Psoas muscle (tissue), 8 donors: ENCODE measurements around the gene GRK5. TPM values are rescaled to one million over a fixed set of nuclear protein-coding genes. Genes with fewer than 3 reads are reported as not detected.

ENCODE experiments used
- ATAC-seq, 4 donors: fragments of 200-7000 bp; cut with Tn5 transposase; one replicate each; pipeline ENCODE4 v1.9.1; 2020; ENCODE audit warnings: moderate library complexity in 3 of 4, mild to moderate bottlenecking in 2 of 4
- DNase-seq, 2 donors: peaks; one replicate each; pipeline ENCODE4 v3.0.0-alpha.2; 2020
- H3K27ac ChIP-seq: fragments of 200-600 bp; one replicate; pipeline ENCODE4 v1.8.0; 2022
- H3K27me3 ChIP-seq, 3 donors: fragments of 200-600 bp in 1 of 3; one replicate each; pipeline versions ENCODE4 v1.6.1 to v1.8.0; 2013 to 2022; ENCODE audit warnings: low read length in 2 of 3, mild to moderate bottlenecking in 2 of 3, moderate library complexity in 1 of 3; ENCODE audit not compliant: insufficient read depth in 3 of 3
- H3K36me3 ChIP-seq, 2 donors: fragments of 200-600 bp in 1 of 2; one replicate each; pipeline versions ENCODE4 v1.6.1 to v1.8.0; 2013 to 2022; ENCODE audit warnings: low read depth in 1 of 2, mild to moderate bottlenecking in 1 of 2, moderate library complexity in 1 of 2; ENCODE audit not compliant: insufficient read depth in 1 of 2
- H3K4me1 ChIP-seq: fragments of 200-600 bp; one replicate; pipeline ENCODE4 v1.8.0; 2022
- H3K4me3 ChIP-seq: fragments of 200-600 bp; one replicate; pipeline ENCODE4 v1.8.0; 2022; ENCODE audit warnings: mild to moderate bottlenecking
- H3K9me3 ChIP-seq: fragments of 200-600 bp; one replicate; pipeline ENCODE4 v1.8.0; 2022
- WGBS, 3 donors: extraction: QIAGEN DNeasy Blood & Tissue Kit; methylation state at CpG; one replicate each; pipeline versions ENCODE4 v1.1.6 to v1.1.7; 2013; 5-methylcytosine and 5-hydroxymethylcytosine counted together
- intact Hi-C, 2 donors: fragments of 100-400 bp; cut with DNase I; formaldehyde crosslinking; loops; one replicate each; pipeline versions ENCODE4 v1.11.0 to v1.14.2; 2022
- polyA plus RNA-seq, 3 donors: library from polyadenylated mRNA; stranded (reverse); fragments of 200-250 nt; gene quantifications; one replicate each; pipeline ENCODE4 v1.2.3, GENCODE V29; 2013
- total RNA-seq, 4 donors: library from RNA; stranded (reverse); fragmentation: NEBNext Ultra II Directional in 2 of 4; extraction: Animal tissue kit (Norgen Biotek cat#: 25700) in 2 of 4; gene quantifications; one replicate each; pipeline versions ENCODE4 v1.2.1 to v1.2.4, GENCODE V29; 2021 to 2023
- TF ChIP-seq, protein P1 (sequence below): fragments of 200-600 bp; IDR thresholded peaks from one replicate; pipeline ENCODE4 v1.8.0; 2022; ENCODE audit warnings: antibody characterized with exemption
- donor health status: healthy with polysubstance abuse.
- donor health status: DM: no; HTN: no; CAD: no; lungs with moderate emphysema.
- donor health status: Bipolar disorder and iron deficiency.
- donor health status: healthy.
- donor health status: DM: yes; HTN: yes; CAD: no.
- donor health status: DM: no; HTN: no; CAD: no.
- donor health status: DM: no; HTN: no; CAD: no.
- donor health status: DM: yes; HTN: yes; CAD: no.

The GRK5 gene
- total and polyA plus RNA-seq, 7 donors, result 7.0 to 15.5 (median 8.0) TPM

DNA sequence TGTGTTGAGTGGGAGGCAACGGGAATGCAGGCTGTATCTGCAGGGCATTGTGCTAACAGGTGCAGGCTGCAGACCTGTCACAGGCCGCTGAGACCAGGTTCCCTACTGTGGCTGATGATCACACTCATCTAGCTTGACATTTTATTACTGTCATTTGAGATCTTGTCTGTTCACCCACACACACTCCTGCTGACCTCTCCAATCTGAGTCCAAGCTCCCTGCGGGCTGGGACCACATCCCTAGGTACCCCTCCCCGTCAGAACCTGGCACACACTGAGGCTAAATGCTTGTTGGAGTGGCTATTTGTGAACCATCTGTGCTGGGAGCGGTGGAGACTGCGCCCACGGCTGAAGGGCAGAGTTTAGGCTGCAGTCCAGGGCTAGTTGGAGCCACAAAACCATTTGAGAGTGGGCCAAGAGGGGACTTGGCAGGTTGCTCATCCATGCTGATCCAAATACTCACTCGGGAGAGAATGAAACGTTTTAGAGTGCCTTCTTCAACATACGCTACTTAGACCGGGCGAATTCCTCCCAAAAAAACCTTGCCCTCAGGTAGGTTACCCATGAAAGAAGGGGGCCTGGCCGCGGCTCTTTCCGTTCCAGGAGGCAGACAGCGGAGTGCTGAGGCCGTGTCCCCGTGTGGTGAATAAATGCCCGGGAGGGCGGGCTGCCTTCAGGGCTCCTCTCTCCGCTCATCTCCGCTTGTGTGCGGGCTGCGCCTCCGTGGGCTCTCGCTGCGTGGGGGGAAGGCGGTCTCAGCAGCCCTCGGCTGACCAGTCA lies 170.8 kb downstream of the GRK5 start:
- Histone ChIP-seq H3K36me3 (no peaks in the 10 kb centered on the region), H3K9me3 (no peaks in the 10 kb centered on the region), H3K4me1 (peaks cover 10% of the 10 kb centered on the region), H3K27ac (peak overlapping the region; percentile 91), H3K27me3 (no peaks in the 10 kb centered on the region), H3K4me3 (peak overlapping the region; percentile 67)
- ATAC-seq, result peak; percentile 69 to 85 (median 73)
- no peak for DNase-seq
- WGBS, 3 donors, result 29 to 38% (median 31%) methylated on average over 28 to 29 of the region's 29 CpGs
- intact Hi-C loops, result no loop called here
- TF ChIP-seq, protein P1, sequence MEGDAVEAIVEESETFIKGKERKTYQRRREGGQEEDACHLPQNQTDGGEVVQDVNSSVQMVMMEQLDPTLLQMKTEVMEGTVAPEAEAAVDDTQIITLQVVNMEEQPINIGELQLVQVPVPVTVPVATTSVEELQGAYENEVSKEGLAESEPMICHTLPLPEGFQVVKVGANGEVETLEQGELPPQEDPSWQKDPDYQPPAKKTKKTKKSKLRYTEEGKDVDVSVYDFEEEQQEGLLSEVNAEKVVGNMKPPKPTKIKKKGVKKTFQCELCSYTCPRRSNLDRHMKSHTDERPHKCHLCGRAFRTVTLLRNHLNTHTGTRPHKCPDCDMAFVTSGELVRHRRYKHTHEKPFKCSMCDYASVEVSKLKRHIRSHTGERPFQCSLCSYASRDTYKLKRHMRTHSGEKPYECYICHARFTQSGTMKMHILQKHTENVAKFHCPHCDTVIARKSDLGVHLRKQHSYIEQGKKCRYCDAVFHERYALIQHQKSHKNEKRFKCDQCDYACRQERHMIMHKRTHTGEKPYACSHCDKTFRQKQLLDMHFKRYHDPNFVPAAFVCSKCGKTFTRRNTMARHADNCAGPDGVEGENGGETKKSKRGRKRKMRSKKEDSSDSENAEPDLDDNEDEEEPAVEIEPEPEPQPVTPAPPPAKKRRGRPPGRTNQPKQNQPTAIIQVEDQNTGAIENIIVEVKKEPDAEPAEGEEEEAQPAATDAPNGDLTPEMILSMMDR, result no peak

DNA sequence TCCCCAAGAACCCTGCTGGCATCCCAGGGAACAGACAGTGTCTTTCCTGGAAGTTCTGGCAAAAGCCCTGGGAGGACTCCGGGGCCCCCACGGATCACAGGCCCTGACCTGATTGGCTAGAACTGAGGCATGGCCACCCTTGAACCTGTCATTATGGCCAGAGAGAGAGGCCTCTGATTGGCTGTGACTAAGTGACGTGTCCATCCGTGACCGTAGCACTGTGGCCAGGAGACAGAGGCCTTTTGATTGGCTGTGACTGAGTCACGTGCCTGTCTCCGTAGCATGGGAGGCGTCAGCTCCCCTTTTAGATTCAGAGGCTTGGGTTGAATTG lies 171.3 kb downstream of the GRK5 start:
- Histone ChIP-seq H3K4me1 (peaks cover 10% of the 10 kb centered on the region), H3K36me3 (no peaks in the 10 kb centered on the region), H3K27me3 (no peaks in the 10 kb centered on the region), H3K9me3 (no peaks in the 10 kb centered on the region), H3K4me3 (peak overlapping the region; percentile 67), H3K27ac (peak overlapping the region; percentile 91)
- intact Hi-C loops, result no loop called here
- DNase-seq (peak; percentile 73 to 91), ATAC-seq (peak; percentile 97 to 98 (median 98))
- WGBS, 3 donors, result 19 to 44% (median 21%) methylated on average over 8 of the region's 8 CpGs
- TF ChIP-seq, protein P1, result no peak

DNA sequence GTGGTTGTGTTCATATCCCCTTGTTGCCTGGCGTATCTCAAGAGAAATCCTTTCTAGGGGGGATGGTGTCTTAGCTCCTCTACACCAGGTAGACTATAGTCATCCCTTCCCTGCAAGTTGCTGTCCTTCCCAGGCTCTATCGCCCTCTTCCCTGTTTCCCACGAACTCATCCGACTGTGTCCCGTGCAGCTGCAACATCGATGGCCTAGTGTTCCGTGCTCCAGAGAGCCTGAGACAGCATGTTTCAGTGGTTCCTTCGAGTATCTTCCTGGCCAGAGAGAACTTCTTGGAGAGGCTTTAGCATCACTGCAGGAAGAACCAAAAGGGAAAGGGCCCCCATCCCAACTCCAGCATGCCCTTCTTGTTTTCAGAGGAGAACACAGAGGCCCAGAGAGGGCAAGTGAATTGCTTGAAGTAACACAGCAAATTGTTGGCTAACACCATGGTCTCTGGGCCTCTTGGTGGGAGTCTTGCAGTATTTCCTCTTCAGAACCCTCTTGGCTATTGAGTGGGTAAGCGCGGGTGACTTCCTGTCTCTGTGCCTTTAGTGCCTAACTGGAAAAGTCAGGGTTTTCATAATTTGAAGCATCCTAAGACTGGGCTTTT lies 172.2 kb downstream of the GRK5 start:
- intact Hi-C loops, result no loop called here
- peaks cover 10% of the 10 kb centered on the region for H3K4me1 ChIP-seq
- H3K9me3 ChIP-seq, result no peaks in the 10 kb centered on the region
- ATAC-seq (no peak), DNase-seq (peak in 1 of 2 donors; percentile 22)
- 74 to 86% (median 85%) methylated on average over 10 of the region's 10 CpGs for WGBS, 3 donors
- TF ChIP-seq, protein P1, result no peak
- peak overlapping the region; percentile 91 for H3K27ac ChIP-seq
- H3K27me3 ChIP-seq, result no peaks in the 10 kb centered on the region
- peaks cover 0 to 3% of the 10 kb centered on the region in 2 donors for H3K36me3 ChIP-seq
- H3K4me3 ChIP-seq, result no peak overlapping the region

DNA sequence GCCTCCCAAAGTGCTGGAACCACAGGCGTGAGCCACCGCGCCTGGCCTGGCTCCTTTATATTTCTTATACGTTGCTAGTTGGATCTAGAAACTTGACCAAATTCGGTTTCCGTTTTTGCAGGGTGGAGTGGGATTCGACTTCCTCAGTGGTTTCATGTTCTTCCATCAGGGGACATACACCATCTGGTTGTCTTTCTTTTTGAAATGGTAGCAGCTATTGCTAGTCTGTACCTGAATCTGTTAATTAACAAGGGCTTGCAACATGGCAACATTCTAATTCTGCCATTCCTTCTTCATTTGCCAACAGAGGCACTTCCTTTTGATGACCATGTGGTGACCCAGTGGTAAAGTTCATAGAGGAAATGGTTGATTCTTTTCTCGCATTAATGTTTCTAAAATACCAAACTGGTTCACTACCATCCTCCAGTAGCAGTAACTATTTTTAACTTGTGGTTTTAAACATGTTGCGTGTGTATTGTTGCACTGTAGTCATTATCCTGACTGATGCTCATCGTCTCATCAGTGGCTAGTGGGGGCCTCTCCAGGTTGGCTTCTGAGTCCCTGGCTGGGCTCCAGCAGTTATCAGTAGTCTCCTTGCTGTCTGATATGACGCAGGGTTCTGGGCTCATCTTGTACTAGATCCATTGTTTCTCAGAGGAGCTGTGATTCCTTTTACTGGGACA lies 175.9 kb downstream of the GRK5 start:
- WGBS, 3 donors, result 82 to 87% (median 85%) methylated on average over 11 of the region's 11 CpGs
- Histone ChIP-seq H3K27ac (no peak overlapping the region), H3K4me1 (no peaks in the 10 kb centered on the region), H3K4me3 (no peak overlapping the region), H3K36me3 (peaks cover 0 to 3% of the 10 kb centered on the region in 2 donors), H3K9me3 (no peaks in the 10 kb centered on the region), H3K27me3 (no peaks in the 10 kb centered on the region)
- no peak for DNase-seq
- TF ChIP-seq, protein P1, result no peak
- intact Hi-C loops, result no loop called here
- ATAC-seq, result no peak
